Loucy (cell line): Measurements from ENCODE around the gene REV1.

Source experiments
- CTCF ChIP-seq: fragments of 200-600 bp; sonication (generic); conservative IDR thresholded peaks from 2 replicates; pipeline ENCODE4 v1.5.1; 2014; ENCODE audit warnings: mild to moderate bottlenecking, antibody characterized with exemption, low read length
- EZH2phosphoT487 ChIP-seq: fragments of 200-600 bp; IDR thresholded peaks from 2 replicates; pipeline ENCODE4 v1.6.1; 2018; ENCODE audit warnings: antibody characterized with exemption, mild to moderate bottlenecking, moderate library complexity, borderline replicate concordance

GRCh38 chr2:99496021-99496420, 6.2 kb upstream of the REV1 start:
- TF ChIP-seq CTCF (no peak), EZH2phosphoT487 (no peak)
